Measurements from ENCODE around the gene LASP1NB.
A peak's percentile ranks its signal among the peaks of the same experiment; 100 is the strongest.

Gene LASP1NB

GRCh38 chr17:38925263-38925995 lies at the start of gene LASP1NB:
Gene LASP1NB, plus strand, starts transcription at chr17:38925614.
- peak within 1 kb of the TSS; percentile 74 to 84 (median 79) for H3K4me3 Mint-ChIP-seq
- peak within 1 kb of the TSS; percentile 89 to 93 (median 90) for H3K27ac Mint-ChIP-seq
- H3K9me3 Mint-ChIP-seq: no peaks in the 10 kb centered on the region
- peaks cover 46% of the 10 kb centered on the region for H3K4me1 Mint-ChIP-seq
- no peak for TF ChIP-seq CTCF (IDR thresholded peaks at IDR 0.05; ENCODE audit: unreplicated experiment in 3 of 3)
- H3K27me3 Mint-ChIP-seq (ENCODE audit: low read depth): no peaks in the 10 kb centered on the region
- H3K36me3 Mint-ChIP-seq (ENCODE audit: low read depth): peaks cover 3% of the 10 kb centered on the region

DNA sequence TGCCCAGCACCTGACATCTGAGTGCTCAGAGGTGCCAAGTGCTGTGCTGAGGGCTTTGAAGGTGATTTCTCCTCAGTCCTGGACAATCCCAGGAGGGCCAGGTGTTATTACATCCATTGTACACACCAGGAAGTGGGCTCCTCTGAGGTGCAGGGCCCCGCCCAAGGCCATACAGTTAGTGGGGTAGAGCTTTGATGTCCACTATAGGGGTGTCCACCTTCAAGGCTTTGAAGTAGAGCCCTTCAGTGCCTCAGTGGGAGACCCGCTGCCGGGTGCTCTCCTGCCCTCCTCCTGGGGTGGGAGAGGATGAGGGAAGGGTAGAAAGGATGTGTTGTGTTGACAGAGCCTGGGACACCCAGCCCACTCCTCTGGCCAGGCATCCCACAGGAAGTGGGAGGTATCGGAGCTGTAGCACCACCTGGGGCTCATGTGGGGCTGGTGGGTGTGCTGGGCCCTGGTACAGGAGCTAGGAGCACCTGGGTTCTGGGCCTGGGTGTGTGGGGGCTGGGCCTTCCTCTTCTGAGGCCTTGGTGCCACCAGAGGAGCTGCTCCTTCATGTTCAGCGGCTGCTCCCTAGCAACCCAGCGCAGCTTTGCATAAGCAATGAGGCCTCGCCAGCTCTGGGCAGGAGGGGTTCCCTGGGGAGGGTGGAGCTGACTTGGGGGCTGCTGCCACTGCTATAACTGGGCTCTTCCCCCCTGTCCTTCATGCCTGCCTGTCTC lies 48.1 kb upstream of the LASP1NB start:
- Mint-ChIP-seq H3K4me3 (no peak overlapping the region), H3K27ac (peak overlapping the region in 1 of 3 experiments; percentile 72), H3K9me3 (no peaks in the 10 kb centered on the region), H3K36me3 (ENCODE audit: low read depth) (peaks cover 27% of the 10 kb centered on the region), H3K4me1 (peaks cover 71% of the 10 kb centered on the region), H3K27me3 (ENCODE audit: low read depth) (peaks cover 3% of the 10 kb centered on the region)
- TF ChIP-seq CTCF (IDR thresholded peaks at IDR 0.05; ENCODE audit: unreplicated experiment in 3 of 3): no peak

DNA sequence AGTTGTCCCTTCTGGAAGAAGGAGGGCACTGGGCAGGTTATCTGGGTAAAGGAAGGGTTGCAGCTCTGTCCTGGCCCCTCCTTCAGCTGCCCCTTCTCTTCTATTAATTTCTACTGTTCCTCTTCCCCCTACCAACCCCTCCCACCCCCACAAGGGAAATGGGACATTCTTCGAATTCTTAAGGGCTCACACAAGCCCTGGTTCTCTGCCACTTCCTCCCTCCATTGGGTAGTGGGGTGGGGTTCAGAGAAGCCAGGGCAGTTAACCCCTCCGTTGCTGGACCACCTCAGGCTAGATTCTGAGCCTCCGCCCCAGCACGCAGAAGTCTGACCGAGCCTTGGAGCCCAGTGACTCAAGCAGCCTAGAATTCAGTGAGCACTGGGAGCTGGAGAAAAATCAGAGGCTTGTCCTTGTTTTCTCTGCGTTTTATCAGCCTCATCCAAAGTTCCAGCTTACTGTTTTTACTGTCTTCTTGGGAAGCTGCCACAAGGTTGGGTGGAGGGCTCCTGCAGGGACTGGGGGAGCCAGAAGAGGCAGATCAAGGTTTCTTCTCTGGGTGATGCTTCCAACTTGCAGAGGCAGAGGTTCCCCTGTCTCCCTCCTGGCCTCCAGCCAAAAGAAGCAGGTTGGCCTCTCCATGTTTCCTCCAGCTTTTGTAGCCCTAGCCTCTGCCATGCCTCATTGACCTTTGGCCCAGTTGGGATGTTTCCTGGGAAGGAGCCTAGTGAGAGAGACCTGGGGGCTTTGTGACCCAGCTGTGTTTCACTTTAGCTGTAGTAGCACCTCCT lies 45.3 kb upstream of the LASP1NB start:
- Mint-ChIP-seq H3K4me1 (peaks cover 67% of the 10 kb centered on the region), H3K27me3 (ENCODE audit: low read depth) (peaks cover 3% of the 10 kb centered on the region), H3K4me3 (peak overlapping the region; percentile 25 to 43 (median 29)), H3K36me3 (ENCODE audit: low read depth) (peaks cover 37% of the 10 kb centered on the region), H3K27ac (peak overlapping the region; percentile 93 to 99 (median 99)), H3K9me3 (no peaks in the 10 kb centered on the region)
- TF ChIP-seq CTCF (IDR thresholded peaks at IDR 0.05; ENCODE audit: unreplicated experiment in 3 of 3): no peak

DNA sequence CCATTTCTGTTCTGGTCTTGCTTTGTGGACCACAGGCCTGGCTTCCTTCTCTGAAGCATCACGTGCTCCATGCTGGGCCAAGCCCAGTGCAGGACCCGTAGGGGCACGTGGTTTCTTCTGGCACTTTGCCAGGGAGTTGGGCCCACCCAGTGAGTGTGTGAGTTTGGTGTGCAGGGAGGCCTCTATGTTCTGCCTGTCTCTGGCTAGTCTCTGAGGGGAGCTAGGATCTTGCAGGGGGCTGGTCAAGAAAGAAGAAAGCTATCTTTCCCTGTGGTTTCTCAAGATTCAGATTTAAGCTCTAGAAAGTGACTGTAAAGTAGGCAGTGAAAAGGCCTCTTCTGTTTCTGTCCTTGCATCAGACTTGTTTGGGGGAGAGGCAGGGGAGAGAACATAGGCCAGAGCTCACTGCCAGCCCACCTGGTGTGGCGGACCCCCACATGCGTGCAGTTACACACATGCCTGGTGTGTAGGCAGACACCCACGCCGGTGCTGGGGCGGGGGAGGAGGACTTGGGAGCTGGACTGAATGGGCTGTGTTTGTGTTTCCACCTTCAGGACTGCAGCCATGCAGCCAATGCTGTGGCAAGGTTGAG lies 43.7 kb upstream of the LASP1NB start:
- no peak for TF ChIP-seq CTCF (IDR thresholded peaks at IDR 0.05; ENCODE audit: unreplicated experiment in 3 of 3)
- H3K4me3 Mint-ChIP-seq: peak overlapping the region; percentile 63 to 74 (median 72)

DNA sequence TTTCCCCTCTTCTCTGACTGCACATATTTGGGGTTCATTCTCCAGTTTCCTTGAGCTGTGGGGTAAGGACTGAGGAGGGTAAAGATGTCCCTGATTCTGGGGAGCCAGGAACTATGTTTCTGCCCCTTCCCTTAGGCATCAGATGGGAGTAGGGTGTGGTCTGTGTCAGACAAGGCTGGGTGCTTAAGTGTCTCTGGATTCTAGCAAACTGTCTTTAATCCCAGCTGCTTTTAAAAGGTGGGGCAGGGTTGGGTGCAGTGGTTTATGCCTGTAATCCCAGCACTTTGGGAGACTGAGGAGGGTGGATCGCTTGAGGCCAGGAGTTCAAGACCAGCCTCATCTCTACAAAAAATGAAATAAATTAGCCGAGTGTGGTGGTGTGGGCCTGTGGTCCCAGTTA lies 42.5 kb upstream of the LASP1NB start:
- Mint-ChIP-seq H3K36me3 (ENCODE audit: low read depth) (peaks cover 40% of the 10 kb centered on the region), H3K4me3 (no peak overlapping the region), H3K27ac (peak overlapping the region; percentile 98 to 99 (median 99)), H3K27me3 (ENCODE audit: low read depth) (peaks cover 3% of the 10 kb centered on the region), H3K9me3 (no peaks in the 10 kb centered on the region), H3K4me1 (peaks cover 73% of the 10 kb centered on the region)
- TF ChIP-seq CTCF (IDR thresholded peaks at IDR 0.05; ENCODE audit: unreplicated experiment in 3 of 3): no peak

More for the DNA sequence above, 43.7 kb upstream of the LASP1NB start:
- Mint-ChIP-seq H3K4me1 (peaks cover 74% of the 10 kb centered on the region), H3K27me3 (ENCODE audit: low read depth) (peaks cover 4% of the 10 kb centered on the region), H3K36me3 (ENCODE audit: low read depth) (peaks cover 41% of the 10 kb centered on the region), H3K9me3 (no peaks in the 10 kb centered on the region), H3K27ac (peak overlapping the region; percentile 98 to 99 (median 99))
